Measurements from ENCODE around the gene CRYM.

DNA sequence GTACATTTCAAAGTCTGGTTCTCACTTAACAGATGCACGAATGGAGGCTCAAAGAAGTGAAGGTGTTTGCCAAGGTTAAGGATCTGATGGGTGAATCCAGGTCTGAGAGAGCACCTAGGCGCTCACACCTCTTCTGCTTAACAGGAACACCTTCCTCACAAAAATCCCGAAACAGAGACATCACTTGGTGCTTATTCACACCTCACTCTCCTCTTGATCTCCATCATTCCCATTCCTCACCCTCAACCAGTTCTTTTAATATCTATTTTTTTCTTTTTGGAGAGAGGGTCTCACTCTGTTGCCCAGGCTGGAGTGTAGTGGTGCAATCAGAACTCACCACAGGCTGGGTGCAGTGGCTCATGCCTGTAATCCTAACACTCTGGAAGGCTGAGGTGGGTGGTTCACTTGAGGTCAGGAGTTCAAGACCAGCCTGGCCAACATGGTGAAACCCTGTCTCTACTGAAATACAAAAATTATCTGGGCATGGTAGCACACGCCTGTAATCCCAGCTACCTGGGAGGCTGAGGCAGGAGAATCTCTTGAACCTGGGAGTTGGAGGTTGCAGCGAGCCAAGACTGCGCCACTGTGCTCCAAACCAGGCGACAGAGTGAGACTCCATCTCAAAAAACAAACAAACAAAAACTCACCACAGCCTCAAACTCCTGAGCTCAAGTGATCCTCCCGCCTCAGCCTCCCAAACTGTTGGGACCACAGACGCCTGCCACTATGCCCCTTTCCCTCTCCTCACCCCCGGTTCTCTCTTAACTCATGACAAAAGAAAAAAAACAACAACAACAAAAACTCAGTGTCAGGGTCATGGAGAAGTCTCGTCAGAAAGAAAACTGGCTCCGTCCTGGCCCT lies 15.1 kb downstream of the CRYM start:
- TF ChIP-seq, protein P1, sequence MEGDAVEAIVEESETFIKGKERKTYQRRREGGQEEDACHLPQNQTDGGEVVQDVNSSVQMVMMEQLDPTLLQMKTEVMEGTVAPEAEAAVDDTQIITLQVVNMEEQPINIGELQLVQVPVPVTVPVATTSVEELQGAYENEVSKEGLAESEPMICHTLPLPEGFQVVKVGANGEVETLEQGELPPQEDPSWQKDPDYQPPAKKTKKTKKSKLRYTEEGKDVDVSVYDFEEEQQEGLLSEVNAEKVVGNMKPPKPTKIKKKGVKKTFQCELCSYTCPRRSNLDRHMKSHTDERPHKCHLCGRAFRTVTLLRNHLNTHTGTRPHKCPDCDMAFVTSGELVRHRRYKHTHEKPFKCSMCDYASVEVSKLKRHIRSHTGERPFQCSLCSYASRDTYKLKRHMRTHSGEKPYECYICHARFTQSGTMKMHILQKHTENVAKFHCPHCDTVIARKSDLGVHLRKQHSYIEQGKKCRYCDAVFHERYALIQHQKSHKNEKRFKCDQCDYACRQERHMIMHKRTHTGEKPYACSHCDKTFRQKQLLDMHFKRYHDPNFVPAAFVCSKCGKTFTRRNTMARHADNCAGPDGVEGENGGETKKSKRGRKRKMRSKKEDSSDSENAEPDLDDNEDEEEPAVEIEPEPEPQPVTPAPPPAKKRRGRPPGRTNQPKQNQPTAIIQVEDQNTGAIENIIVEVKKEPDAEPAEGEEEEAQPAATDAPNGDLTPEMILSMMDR (IDR thresholded peaks at IDR 0.05), result no peak
- TF ChIP-seq ZNF138 (CRISPR knock-in tag; conservative IDR thresholded peaks at IDR 0.05) (no peak), HMGA2 (CRISPR knock-in tag; IDR thresholded peaks at IDR 0.05) (no peak)
- TF ChIP-seq, protein P2, sequence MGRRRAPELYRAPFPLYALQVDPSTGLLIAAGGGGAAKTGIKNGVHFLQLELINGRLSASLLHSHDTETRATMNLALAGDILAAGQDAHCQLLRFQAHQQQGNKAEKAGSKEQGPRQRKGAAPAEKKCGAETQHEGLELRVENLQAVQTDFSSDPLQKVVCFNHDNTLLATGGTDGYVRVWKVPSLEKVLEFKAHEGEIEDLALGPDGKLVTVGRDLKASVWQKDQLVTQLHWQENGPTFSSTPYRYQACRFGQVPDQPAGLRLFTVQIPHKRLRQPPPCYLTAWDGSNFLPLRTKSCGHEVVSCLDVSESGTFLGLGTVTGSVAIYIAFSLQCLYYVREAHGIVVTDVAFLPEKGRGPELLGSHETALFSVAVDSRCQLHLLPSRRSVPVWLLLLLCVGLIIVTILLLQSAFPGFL (CRISPR knock-in tag; IDR thresholded peaks at IDR 0.05; ENCODE audit: borderline replicate concordance), result no peak
- TF ChIP-seq, protein P3, sequence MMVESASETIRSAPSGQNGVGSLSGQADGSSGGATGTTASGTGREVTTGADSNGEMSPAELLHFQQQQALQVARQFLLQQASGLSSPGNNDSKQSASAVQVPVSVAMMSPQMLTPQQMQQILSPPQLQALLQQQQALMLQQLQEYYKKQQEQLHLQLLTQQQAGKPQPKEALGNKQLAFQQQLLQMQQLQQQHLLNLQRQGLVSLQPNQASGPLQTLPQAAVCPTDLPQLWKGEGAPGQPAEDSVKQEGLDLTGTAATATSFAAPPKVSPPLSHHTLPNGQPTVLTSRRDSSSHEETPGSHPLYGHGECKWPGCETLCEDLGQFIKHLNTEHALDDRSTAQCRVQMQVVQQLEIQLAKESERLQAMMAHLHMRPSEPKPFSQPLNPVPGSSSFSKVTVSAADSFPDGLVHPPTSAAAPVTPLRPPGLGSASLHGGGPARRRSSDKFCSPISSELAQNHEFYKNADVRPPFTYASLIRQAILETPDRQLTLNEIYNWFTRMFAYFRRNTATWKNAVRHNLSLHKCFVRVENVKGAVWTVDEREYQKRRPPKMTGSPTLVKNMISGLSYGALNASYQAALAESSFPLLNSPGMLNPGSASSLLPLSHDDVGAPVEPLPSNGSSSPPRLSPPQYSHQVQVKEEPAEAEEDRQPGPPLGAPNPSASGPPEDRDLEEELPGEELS (CRISPR knock-in tag; IDR thresholded peaks at IDR 0.05), result no peak

All from WTC11 (cell line).